Neural cell (in vitro differentiated cells): ENCODE data around the gene UBE2O. TPM values are rescaled to one million over a fixed set of nuclear protein-coding genes. Genes with fewer than 3 reads are reported as not detected.

ENCODE experiments used
- H2AFZ ChIP-seq: fragments of 200-600, 300-800 bp; sonication (generic), shearing (Covaris generic); 2 replicates; pipeline ENCODE4 v1.6.0; 2014; ENCODE audit warnings: low read depth, mild to moderate bottlenecking, antibody characterized with exemption, low read length, moderate library complexity
- H3F3A ChIP-seq: fragments of 200-600 bp; shearing (Covaris generic); 2 replicates; pipeline ENCODE4 v1.6.1; 2016; ENCODE audit warnings: mild to moderate bottlenecking, moderate library complexity, mixed read lengths, antibody characterized with exemption, low read length; ENCODE audit not compliant: insufficient read depth, poor library complexity, severe bottlenecking
- H3K27ac ChIP-seq: fragments of 200-600, 300-800 bp; sonication (generic), shearing (Covaris generic); 2 replicates; pipeline ENCODE4 v1.5.1; 2014; ENCODE audit warnings: mild to moderate bottlenecking, low read length, moderate library complexity
- H3K27me3 ChIP-seq: fragments of 300-800, 200-600 bp; sonication (generic), shearing (Covaris generic); 2 replicates; pipeline ENCODE4 v1.6.0; 2014; ENCODE audit warnings: mild to moderate bottlenecking, low read depth, low read length, moderate library complexity; ENCODE audit not compliant: insufficient read depth
- H3K36me3 ChIP-seq: fragments of 300-800, 200-600 bp; sonication (generic), shearing (Covaris generic); 2 replicates; pipeline ENCODE4 v1.5.1; 2014; ENCODE audit warnings: mild to moderate bottlenecking, antibody characterized with exemption, low read length, moderate library complexity; ENCODE audit not compliant: insufficient read depth
- H3K4me2 ChIP-seq: fragments of 300-800, 200-600 bp; sonication (generic), shearing (Covaris generic); 2 replicates; pipeline ENCODE4 v1.6.0; 2014; ENCODE audit warnings: mild to moderate bottlenecking, low read length
- H3K4me3 ChIP-seq: fragments of 300-800, 200-600 bp; sonication (generic), shearing (Covaris generic); 2 replicates; pipeline ENCODE4 v1.5.1; 2014; ENCODE audit warnings: mild to moderate bottlenecking, low read length, moderate library complexity
- H3K79me2 ChIP-seq: fragments of 200-600 bp; shearing (Covaris generic); replicated peaks from 2 replicates; pipeline ENCODE4 v1.6.0; 2014; ENCODE audit warnings: mild to moderate bottlenecking, low read length, moderate library complexity; ENCODE audit not compliant: insufficient read depth
- H3K9ac ChIP-seq: fragments of 300-800, 200-600 bp; sonication (generic), shearing (Covaris generic); 2 replicates; pipeline ENCODE4 v1.6.1; 2016; ENCODE audit warnings: mild to moderate bottlenecking, low read length, mixed read lengths
- H3K9me2 ChIP-seq: fragments of 200-600 bp; shearing (Covaris generic); 2 replicates; pipeline ENCODE4 v1.6.1; 2016; ENCODE audit warnings: mild to moderate bottlenecking, low read length, mixed read lengths; ENCODE audit not compliant: insufficient read depth
- H3K9me3 ChIP-seq: fragments of 200-600, 300-800 bp; sonication (generic), shearing (Covaris generic); 2 replicates; pipeline ENCODE4 v1.6.1; 2016; ENCODE audit warnings: mild to moderate bottlenecking, mixed run types, low read length, moderate library complexity, mixed read lengths
- H4K20me1 ChIP-seq: fragments of 200-600 bp; shearing (Covaris generic); 2 replicates; pipeline ENCODE4 v1.6.1; 2016; ENCODE audit warnings: mild to moderate bottlenecking, mixed run types; ENCODE audit not compliant: insufficient read depth
- EP300 ChIP-seq: fragments of 450-650 bp; conservative IDR thresholded peaks from 2 replicates; pipeline ENCODE4 v1.6.1; 2014; ENCODE audit warnings: antibody characterized with exemption, mild to moderate bottlenecking, moderate library complexity; ENCODE audit not compliant: poor library complexity, severe bottlenecking
- EZH2 ChIP-seq: fragments of 200-600, 300-800 bp; shearing (Covaris generic), sonication (generic); IDR thresholded peaks from 2 replicates; pipeline ENCODE4 v1.6.1; 2014; ENCODE audit warnings: antibody characterized with exemption, low read length, borderline replicate concordance, mild to moderate bottlenecking; ENCODE audit not compliant: insufficient read depth, poor library complexity, severe bottlenecking
- MXI1 ChIP-seq: fragments of 450-650 bp; conservative IDR thresholded peaks from 2 replicates; pipeline ENCODE4 v1.6.1; 2014; ENCODE audit warnings: antibody characterized with exemption, mild to moderate bottlenecking; ENCODE audit not compliant: poor library complexity, severe bottlenecking
- POLR2AphosphoS5 ChIP-seq: IDR thresholded peaks from 2 replicates; pipeline ENCODE4 v1.6.1; 2012
- RAD21 ChIP-seq: fragments of 450-650 bp; conservative IDR thresholded peaks from 2 replicates; pipeline ENCODE4 v1.6.1; 2014; ENCODE audit warnings: antibody characterized with exemption, mild to moderate bottlenecking, moderate library complexity
- REST ChIP-seq: IDR thresholded peaks from 2 replicates; pipeline ENCODE4 v1.6.1; 2012; ENCODE audit warnings: borderline replicate concordance
- SMC3 ChIP-seq: fragments of 450-650 bp; conservative IDR thresholded peaks from 2 replicates; pipeline ENCODE4 v1.6.1; 2014; ENCODE audit warnings: antibody characterized with exemption, mild to moderate bottlenecking, moderate library complexity; ENCODE audit not compliant: poor library complexity
- TAF1 ChIP-seq: IDR thresholded peaks from 2 replicates; pipeline ENCODE4 v1.6.1; 2012; ENCODE audit warnings: low read depth
- polyA plus RNA-seq: library from polyadenylated mRNA; depleted of rRNA; stranded (reverse); fragments of >200 nt; gene quantifications from 2 replicates; pipeline ENCODE4 v1.2.3, GENCODE V29; 2014
- TF ChIP-seq, protein P1 (sequence below): fragments of 450-650 bp; IDR thresholded peaks from 2 replicates; pipeline ENCODE4 v1.5.1; 2014; ENCODE audit warnings: antibody characterized with exemption, mild to moderate bottlenecking, moderate library complexity; ENCODE audit not compliant: poor library complexity, severe bottlenecking

Gene UBE2O
- polyA plus RNA-seq, 1 donor from 2014 or later, result 28.0 TPM

- Histone ChIP-seq H3K9me2 (no peaks in the 10 kb centered on the region), H3K4me3 (no peak overlapping the region), H3K9me3 (no peaks in the 10 kb centered on the region), H3K36me3 (no peaks in the 10 kb centered on the region), H3K79me2 (no peaks in the 10 kb centered on the region), H3F3A (no peaks in the 10 kb centered on the region), H3K9ac (no peak overlapping the region), H2AFZ (no peak overlapping the region), H4K20me1 (no peaks in the 10 kb centered on the region), H3K27ac (no peak overlapping the region), H3K27me3 (no peaks in the 10 kb centered on the region), H3K4me2 (no peak overlapping the region)
- no peak for TF ChIP-seq RAD21
- TF ChIP-seq POLR2AphosphoS5, result no peak
- TF ChIP-seq EZH2, result no peak
- TF ChIP-seq REST, result no peak
- TF ChIP-seq TAF1, result no peak
- TF ChIP-seq EP300, result no peak
- no peak for TF ChIP-seq SMC3
- TF ChIP-seq, protein P1, sequence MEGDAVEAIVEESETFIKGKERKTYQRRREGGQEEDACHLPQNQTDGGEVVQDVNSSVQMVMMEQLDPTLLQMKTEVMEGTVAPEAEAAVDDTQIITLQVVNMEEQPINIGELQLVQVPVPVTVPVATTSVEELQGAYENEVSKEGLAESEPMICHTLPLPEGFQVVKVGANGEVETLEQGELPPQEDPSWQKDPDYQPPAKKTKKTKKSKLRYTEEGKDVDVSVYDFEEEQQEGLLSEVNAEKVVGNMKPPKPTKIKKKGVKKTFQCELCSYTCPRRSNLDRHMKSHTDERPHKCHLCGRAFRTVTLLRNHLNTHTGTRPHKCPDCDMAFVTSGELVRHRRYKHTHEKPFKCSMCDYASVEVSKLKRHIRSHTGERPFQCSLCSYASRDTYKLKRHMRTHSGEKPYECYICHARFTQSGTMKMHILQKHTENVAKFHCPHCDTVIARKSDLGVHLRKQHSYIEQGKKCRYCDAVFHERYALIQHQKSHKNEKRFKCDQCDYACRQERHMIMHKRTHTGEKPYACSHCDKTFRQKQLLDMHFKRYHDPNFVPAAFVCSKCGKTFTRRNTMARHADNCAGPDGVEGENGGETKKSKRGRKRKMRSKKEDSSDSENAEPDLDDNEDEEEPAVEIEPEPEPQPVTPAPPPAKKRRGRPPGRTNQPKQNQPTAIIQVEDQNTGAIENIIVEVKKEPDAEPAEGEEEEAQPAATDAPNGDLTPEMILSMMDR, result no peak
- no peak for TF ChIP-seq MXI1
Measured at GRCh38 chr17:76492123-76492988, 39.4 kb upstream of the UBE2O start.

DNA sequence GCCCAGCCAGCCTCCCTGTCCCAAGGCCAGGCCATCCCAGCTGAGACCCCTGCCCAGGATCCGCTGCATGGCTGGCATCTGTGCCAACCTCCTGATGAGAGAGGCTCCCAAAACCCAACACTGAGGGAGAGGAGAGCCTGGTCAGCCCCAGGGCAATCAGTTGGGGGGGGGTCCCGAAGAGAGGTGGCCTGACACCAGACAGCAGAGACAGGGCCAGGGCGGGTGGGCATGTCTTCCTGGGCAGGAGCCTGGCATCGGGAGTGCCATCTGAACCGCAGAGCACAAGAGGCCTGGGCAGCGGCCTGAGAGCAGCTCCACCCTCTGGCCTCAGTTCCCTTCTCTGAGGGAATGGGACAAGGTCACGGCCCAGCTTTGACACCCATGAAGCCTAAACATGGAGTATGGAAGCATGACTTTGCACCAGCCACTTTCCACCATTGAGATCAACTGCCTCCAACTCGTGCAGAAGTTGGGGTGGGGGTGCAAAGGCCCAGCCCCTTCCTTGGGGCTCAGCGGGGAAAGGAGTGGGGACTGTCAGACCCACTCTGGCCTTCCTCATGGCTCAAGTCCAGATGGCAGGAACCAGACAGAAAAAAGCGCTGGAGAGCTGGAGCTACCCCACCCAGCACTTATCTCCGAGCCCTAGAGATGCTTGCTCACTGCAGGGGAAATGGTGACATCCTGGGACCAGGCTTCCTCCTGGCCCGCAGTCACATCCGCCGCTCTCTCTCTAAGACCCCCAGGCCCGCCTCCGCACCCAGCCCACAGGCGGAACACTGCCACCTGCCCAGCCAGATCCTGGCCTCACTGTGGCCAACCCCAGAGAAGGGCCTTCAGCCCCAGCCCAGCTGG, 38.5 kb upstream of the UBE2O start:
- no peaks in the 10 kb centered on the region for H3K36me3 ChIP-seq

More for the DNA sequence above, 38.5 kb upstream of the UBE2O start:
- Histone ChIP-seq H3F3A (no peaks in the 10 kb centered on the region), H3K9ac (no peak overlapping the region), H3K79me2 (no peaks in the 10 kb centered on the region), H3K4me3 (no peak overlapping the region), H2AFZ (no peak overlapping the region), H4K20me1 (no peaks in the 10 kb centered on the region), H3K9me3 (no peaks in the 10 kb centered on the region), H3K27ac (no peak overlapping the region), H3K4me2 (no peak overlapping the region), H3K9me2 (no peaks in the 10 kb centered on the region), H3K27me3 (no peaks in the 10 kb centered on the region)
- TF ChIP-seq MXI1 (no peak), RAD21 (no peak), EZH2 (no peak), SMC3 (no peak), POLR2AphosphoS5 (no peak), EP300 (no peak), REST (no peak), TAF1 (no peak)
- TF ChIP-seq, protein P1, result no peak
